Measurements from ENCODE around the gene PLPPR1. TPM values are rescaled to one million over a fixed set of nuclear protein-coding genes. Genes with fewer than 3 reads are reported as not detected.

Gene PLPPR1
- total and polyA plus RNA-seq, 9 donors, result 0.07 to 1.1 (median 0.14) TPM; not detected in 5

GRCh38 chr9:101264727-101265126 is 236.2 kb downstream of the PLPPR1 start:
- no peaks in the 10 kb centered on the region for H3K9me3 ChIP-seq
- intact Hi-C loops (cut with DNase I), result no loop called here
- H3K4me3 ChIP-seq, result no peak overlapping the region
- no peak for DNase-seq
- no peaks in the 10 kb centered on the region for H3K36me3 ChIP-seq
- H3K27me3 ChIP-seq, result no peaks in the 10 kb centered on the region
- no peak overlapping the region for H3K27ac ChIP-seq
- TF ChIP-seq POLR2A (IDR thresholded peaks at IDR 0.05), result no peak
- TF ChIP-seq EP300 (IDR thresholded peaks at IDR 0.05), result no peak
- no peak for TF ChIP-seq CTCF (IDR thresholded peaks at IDR 0.05)
- no peaks in the 10 kb centered on the region for H3K4me1 ChIP-seq (ENCODE audit: insufficient read depth)

GRCh38 chr9:101265261-101265660 is 236.7 kb downstream of the PLPPR1 start:
- H3K27ac ChIP-seq, result no peak overlapping the region
- H3K36me3 ChIP-seq, result no peaks in the 10 kb centered on the region
- no peak for DNase-seq
- H3K9me3 ChIP-seq, result no peaks in the 10 kb centered on the region
- no peaks in the 10 kb centered on the region for H3K4me1 ChIP-seq (ENCODE audit: insufficient read depth)
- H3K4me3 ChIP-seq, result no peak overlapping the region
- H3K27me3 ChIP-seq, result no peaks in the 10 kb centered on the region
- intact Hi-C loops (cut with DNase I), result no loop called here
- TF ChIP-seq POLR2A (IDR thresholded peaks at IDR 0.05), result no peak
- no peak for TF ChIP-seq CTCF (IDR thresholded peaks at IDR 0.05)
- TF ChIP-seq EP300 (IDR thresholded peaks at IDR 0.05), result no peak

- no peak for DNase-seq
- TF ChIP-seq CTCF (IDR thresholded peaks at IDR 0.05), result no peak
- no peak for TF ChIP-seq POLR2A (IDR thresholded peaks at IDR 0.05)
- no peak for TF ChIP-seq EP300 (IDR thresholded peaks at IDR 0.05)
- no peak overlapping the region for H3K27ac ChIP-seq
- intact Hi-C loops (cut with DNase I), result no loop called here
- H3K4me3 ChIP-seq, result no peak overlapping the region
- no peaks in the 10 kb centered on the region for H3K36me3 ChIP-seq
- H3K9me3 ChIP-seq, result no peaks in the 10 kb centered on the region
- H3K4me1 ChIP-seq (ENCODE audit: insufficient read depth), result no peaks in the 10 kb centered on the region
- H3K27me3 ChIP-seq, result no peaks in the 10 kb centered on the region
- 43 to 53% (median 45%) methylated on average over 1 of the region's 1 CpG for WGBS, 3 donors
Observed at GRCh38 chr9:101268426-101268825, 239.9 kb downstream of the PLPPR1 start.

- Histone ChIP-seq H3K4me1 (ENCODE audit: insufficient read depth) (no peaks in the 10 kb centered on the region), H3K36me3 (no peaks in the 10 kb centered on the region), H3K27ac (no peak overlapping the region), H3K4me3 (no peak overlapping the region), H3K9me3 (no peaks in the 10 kb centered on the region), H3K27me3 (no peaks in the 10 kb centered on the region)
- intact Hi-C loops (cut with DNase I), result no loop called here
- no peak for TF ChIP-seq CTCF (IDR thresholded peaks at IDR 0.05)
- no peak for DNase-seq
- WGBS, 3 donors, result 75 to 81% (median 77%) methylated on average over 9 of the region's 9 CpGs
Observed at GRCh38 chr9:101269591-101270283, 241.2 kb downstream of the PLPPR1 start.
